ENCODE results near the gene FCHO1.

The FCHO1 gene

GRCh38 chr19:17733127-17733526, 18.1 kb upstream of the FCHO1 start:
- no peak for DNase-seq (ENCODE audit: low read depth)

- DNase-seq (ENCODE audit: low read depth), result no peak
Observed at GRCh38 chr19:17734146-17734545, 17.1 kb upstream of the FCHO1 start.

GRCh38 chr19:17735410-17735809, 15.9 kb upstream of the FCHO1 start:
- no peak for DNase-seq (ENCODE audit: low read depth)

GRCh38 chr19:17737690-17738153, 13.6 kb upstream of the FCHO1 start:
- no peak for DNase-seq (ENCODE audit: low read depth)

- no peak for DNase-seq (ENCODE audit: low read depth)
Observed at GRCh38 chr19:17739121-17739875, 12.0 kb upstream of the FCHO1 start.

GRCh38 chr19:17741456-17741855, 9.8 kb upstream of the FCHO1 start:
- DNase-seq (ENCODE audit: low read depth), result no peak

- no peak for DNase-seq (ENCODE audit: low read depth)
Observed at GRCh38 chr19:17743874-17744580, 7.2 kb upstream of the FCHO1 start.

- peak; percentile 35 for DNase-seq (ENCODE audit: low read depth)
Observed at GRCh38 chr19:17747205-17748098, 3.8 kb upstream of the FCHO1 start.

GRCh38 chr19:17748884-17749638, 2.2 kb upstream of the FCHO1 start:
- DNase-seq (ENCODE audit: low read depth), result no peak

- DNase-seq (ENCODE audit: low read depth), result no peak
Observed at GRCh38 chr19:17749912-17750317, 1.4 kb upstream of the FCHO1 start.

- DNase-seq (ENCODE audit: low read depth), result no peak
Observed at GRCh38 chr19:17751912-17752273, 616 bp downstream of the FCHO1 start.

GRCh38 chr19:17752865-17753639, 1.8 kb downstream of the FCHO1 start:
- DNase-seq (ENCODE audit: low read depth), result no peak

GRCh38 chr19:17753976-17754375, 2.7 kb downstream of the FCHO1 start:
- DNase-seq (ENCODE audit: low read depth), result no peak

- no peak for DNase-seq (ENCODE audit: low read depth)
Observed at GRCh38 chr19:17754634-17755442, 3.6 kb downstream of the FCHO1 start.

- DNase-seq (ENCODE audit: low read depth), result no peak
Observed at GRCh38 chr19:17755443-17755890, 4.2 kb downstream of the FCHO1 start.

- DNase-seq (ENCODE audit: low read depth), result no peak
Observed at GRCh38 chr19:17755977-17756670, 4.8 kb downstream of the FCHO1 start.

- no peak for DNase-seq (ENCODE audit: low read depth)
Observed at GRCh38 chr19:17757125-17757524, 5.8 kb downstream of the FCHO1 start.

GRCh38 chr19:17758515-17758914, 7.2 kb downstream of the FCHO1 start:
- no peak for DNase-seq (ENCODE audit: low read depth)

GRCh38 chr19:17761148-17761547, 9.9 kb downstream of the FCHO1 start:
- no peak for DNase-seq (ENCODE audit: low read depth)
